T47D (cell line): ENCODE measurements around the gene MAGI2.

Source experiments
- DNase-seq, 2 experiments: peaks; one replicate each; pipeline versions ENCODE4 v3.0.0 to v3.0.0-alpha.2; 2011 to 2012; ENCODE audit warnings: low read depth in 1 of 2, low spot score in 1 of 2
- JUND ChIP-seq: IDR thresholded peaks from 2 replicates; pipeline ENCODE4 v1.6.1; 2012; ENCODE audit warnings: low read depth
- in situ Hi-C: cut with HindIII; loops from 2 replicates; pipeline ENCODE4 v1.10.0; 2016; ENCODE audit warnings: low sequenced_read_pairs, low pct_unique_long_range_greater_than_20kb

The MAGI2 gene

DNA sequence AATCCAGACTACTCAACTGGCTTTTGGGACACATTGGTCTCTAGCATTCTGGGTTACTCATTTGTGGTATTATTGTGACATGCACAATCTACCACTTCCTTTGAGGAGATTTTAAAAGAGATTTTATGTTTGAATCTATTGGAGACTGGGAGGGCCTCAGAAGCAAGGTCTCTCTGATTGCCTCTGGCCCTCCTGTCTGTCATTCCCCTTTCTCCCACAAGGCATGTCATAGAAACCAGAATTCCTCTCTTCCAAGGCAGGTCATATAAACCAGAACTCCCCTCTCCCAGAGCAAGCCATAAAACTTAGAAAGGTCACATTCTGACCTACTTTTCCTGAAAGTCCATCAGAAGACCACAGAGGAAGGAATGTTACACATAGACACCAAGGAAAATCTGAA is 877.2 kb downstream of the MAGI2 start:
- in situ Hi-C loops = no loop called here
- no peak for DNase-seq
- no peak for TF ChIP-seq JUND

DNA sequence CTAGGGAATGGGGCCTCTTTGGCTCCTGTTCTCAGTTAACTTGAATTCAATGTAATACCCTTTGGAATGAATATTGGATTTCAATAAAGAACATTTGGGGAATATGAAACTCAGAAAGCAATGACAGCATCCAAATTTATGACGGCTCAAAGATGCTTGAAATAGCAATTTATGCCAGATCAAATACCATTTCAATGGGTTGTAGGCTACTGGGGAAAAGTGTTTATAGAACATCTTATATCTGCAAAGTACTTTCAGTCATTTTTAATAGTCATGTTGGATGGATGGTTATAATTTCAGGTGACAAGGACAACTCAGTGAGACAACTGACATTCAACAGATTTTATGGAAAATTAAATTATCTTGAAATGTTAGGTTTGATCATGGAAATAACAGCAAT is 882.2 kb downstream of the MAGI2 start:
- no peak for TF ChIP-seq JUND
- DNase-seq = no peak
- in situ Hi-C loops = no loop called here

DNA sequence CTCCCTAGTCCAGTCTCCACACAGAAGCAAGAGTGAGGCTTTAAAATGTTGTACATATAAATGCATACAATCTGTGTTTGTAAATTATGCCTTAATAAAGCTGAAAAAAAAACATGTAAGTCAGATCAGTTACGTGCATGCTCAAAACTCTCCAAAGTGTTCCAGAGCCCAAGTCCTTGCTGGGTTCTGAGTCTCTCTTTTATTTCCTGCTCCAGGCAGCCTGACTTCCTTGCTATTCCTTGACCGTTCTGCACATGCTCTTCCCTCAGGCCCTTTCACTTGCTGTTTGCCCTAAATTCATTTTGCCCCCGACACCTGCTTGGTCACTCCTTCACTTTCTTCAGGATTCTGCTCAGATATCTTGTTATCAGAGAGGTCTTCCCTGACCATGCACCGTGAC is 884.8 kb downstream of the MAGI2 start:
- in situ Hi-C loops = no loop called here
- DNase-seq = peak in 1 of 2 experiments; percentile 13
- TF ChIP-seq JUND = no peak

DNA sequence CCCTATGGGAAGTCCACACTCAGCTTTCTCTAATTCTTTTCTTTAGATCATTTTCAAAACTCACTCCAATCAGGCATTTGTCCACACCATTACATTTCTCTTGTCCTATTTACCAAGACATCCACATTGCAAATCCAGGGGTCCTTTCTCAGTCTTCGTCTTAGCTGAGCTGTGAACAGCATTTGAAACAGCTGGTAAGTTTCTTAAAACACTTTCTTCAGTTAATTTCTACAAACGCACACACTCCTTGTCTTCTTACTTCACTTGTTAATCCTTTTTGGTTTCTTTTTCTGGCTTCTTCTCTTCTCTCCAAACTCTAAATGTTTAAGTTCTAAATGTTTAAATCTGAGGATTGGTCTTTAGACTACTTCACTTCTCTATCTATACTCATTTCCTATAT is 885.6 kb downstream of the MAGI2 start:
- no peak for TF ChIP-seq JUND
- no peak for DNase-seq
- in situ Hi-C loops = no loop called here

DNA sequence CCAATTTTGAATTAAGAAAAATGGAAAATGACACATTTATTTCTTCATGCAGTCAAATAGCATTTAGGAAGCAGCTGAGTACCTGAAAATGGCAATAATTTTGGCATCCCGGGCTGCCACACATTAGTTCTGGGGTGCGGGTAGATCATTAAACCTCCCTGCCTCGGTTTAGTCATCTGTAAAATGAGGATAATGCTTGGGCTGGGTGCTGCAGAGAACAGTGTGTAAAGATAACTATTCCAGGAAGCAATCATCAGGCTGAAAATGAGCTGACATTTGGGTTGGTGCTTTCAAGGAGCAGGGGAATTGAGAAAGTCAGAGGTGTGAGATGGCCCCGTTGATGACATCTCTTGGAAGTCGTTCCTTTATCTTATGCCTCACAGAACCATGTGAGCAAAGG is 887.7 kb downstream of the MAGI2 start:
- in situ Hi-C loops = no loop called here
- no peak for TF ChIP-seq JUND
- DNase-seq = no peak

DNA sequence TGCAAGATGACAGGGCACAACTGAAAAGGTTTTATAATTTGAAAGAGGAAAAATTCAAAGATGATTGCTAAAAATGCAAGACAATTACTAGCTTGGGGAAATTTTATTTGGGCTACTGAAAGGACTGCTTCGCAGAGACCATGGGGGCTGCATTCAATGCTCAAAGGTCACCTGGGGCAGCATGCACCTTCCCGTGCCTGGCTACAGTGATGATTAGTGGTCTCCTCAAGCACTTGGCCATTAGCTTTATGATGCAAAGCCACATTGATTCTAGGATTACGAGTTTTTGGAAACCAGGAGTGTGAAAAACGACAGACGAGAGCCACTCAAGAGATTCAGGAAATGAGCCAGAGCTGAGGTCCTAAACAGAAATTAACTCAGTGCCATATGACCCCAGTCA is 890.3 kb downstream of the MAGI2 start:
- in situ Hi-C loops = no loop called here
- DNase-seq = no peak
- TF ChIP-seq JUND = no peak

DNA sequence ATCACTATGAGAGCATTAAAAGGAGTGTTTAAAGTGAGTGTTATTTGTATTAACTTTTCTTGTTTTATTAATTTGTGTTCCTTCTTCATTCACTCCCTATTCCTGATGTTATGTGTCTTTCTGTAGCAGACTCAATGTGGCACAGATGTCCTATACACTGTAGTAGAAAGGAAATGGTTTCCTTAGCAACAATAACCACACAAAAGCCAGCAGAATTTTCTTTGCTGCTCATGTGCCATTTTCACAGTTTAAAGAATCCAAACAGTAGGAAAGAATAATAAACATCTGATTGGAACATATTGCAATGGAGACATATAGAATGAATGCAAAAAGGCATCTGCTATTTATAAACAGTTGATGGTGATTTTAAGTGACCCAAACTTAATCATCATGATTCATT is 891.3 kb downstream of the MAGI2 start:
- no peak for DNase-seq
- TF ChIP-seq JUND = no peak
- in situ Hi-C loops = no loop called here

DNA sequence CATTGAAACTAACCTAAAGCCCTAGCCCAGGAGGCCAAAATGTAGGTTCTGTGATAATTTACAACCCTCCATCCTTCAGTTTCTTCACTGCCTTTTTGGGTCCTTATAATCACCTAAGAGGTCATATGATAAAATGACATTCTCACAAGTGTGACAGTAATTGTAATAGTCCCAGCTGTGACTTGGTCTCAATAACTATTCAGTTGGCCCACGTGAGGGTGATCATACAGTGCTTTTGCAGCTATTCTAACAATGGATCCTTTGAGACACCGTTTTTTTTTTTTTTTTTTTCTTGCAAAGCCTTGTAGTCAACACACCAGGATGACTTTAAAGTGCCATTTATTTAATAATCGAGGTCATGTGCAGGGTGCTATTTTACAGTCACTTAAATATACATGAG is 894.9 kb downstream of the MAGI2 start:
- in situ Hi-C loops = no loop called here
- no peak for TF ChIP-seq JUND
- DNase-seq = no peak

DNA sequence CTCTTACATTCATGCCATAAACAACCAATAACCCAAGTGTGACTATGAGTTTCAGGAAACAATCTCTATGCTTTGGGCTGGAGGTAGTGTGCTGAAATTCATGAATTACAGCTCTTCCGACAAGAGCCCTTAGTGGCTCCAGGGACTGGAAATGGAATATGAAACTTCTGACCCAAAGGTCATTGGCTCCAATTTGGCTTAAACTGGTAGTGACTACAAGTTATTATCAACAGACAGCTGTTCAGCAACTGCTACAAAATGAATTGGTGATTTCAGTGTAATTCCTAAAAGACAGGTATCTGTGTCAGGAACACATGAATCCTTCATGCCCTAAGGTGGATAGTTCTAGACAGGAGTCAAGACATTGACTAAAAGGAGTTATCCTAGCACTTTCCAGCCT is 909.5 kb downstream of the MAGI2 start:
- in situ Hi-C loops = no loop called here
- TF ChIP-seq JUND = no peak
- no peak for DNase-seq

DNA sequence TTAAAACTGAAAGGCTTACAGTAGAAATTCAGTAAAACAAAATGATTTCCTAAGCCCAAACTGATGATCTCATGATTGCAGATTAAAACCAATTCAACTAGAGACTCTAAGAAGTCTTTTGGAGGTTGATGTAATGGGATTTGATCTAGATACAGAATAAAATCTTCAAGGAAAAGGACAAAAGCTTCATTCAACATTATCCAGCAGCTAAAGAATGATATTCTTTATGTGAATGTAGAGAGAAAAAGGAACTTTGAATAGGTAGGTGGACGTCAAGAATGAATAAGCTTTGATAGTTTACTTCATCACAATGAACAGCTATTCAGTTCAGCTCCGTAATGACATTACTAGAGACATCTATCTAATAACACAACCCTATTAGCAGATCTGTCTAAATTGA is 910.5 kb downstream of the MAGI2 start:
- no peak for TF ChIP-seq JUND
- DNase-seq = no peak
- in situ Hi-C loops = no loop called here

DNA sequence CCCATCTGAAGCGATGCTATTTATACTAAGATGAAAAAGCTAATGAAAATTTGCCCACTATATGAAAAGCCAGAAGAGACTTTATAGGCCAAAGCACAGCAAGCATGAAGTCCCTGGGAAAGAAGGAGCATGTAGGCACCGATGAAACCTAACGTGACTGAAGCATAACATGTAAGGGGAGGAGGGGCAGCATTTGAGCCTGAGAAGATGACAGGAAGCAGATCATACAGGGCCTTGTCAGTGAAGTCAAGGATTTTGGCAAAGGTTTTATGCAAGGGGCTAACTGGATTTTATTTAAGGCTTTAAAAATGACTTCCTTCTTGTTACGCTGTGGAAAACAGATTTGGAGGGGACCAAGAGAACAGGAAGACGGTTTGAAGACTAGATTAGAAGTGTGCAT is 910.9 kb downstream of the MAGI2 start:
- no peak for TF ChIP-seq JUND
- no peak for DNase-seq
- in situ Hi-C loops = no loop called here

DNA sequence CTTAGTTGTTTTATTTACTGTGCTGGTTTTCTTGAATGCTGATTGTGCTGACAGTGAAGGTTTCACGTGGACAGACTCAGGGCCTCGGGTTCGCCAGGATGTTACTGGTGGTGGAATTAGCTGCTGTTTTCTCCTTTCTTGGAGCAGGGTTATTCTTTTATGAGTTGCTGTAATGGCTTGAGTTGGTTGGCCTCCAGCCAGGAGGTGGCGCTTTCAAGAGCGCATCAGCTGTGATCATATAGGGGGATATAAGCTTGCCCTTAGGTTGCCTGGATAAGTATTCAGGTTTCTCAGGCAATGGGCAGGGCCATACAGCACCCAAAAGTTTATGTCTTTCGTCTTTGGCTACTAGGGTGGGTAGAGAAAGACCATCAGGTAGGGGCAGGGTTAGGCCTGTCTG is 913.6 kb downstream of the MAGI2 start:
- no peak for TF ChIP-seq JUND
- DNase-seq = no peak
- in situ Hi-C loops = no loop called here

DNA sequence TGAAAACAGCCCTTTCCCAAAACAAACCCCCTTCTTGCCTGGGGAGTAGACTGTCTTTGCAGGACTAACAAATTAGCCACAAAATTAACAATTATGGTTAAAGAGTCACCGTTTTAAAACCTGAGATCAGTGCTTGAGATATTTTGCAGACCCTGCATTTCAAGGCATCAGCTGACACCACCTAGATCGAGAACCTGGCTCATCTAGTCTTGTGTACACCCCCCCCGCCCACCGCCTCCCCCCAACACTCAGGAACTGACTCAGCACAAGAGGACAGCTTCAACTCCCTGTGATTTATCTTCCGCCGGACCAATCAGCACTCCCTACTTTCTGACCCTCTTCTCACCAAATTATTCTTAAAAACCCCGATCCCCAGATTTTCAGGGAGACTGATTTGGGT is 917.8 kb downstream of the MAGI2 start:
- DNase-seq = no peak
- in situ Hi-C loops = no loop called here
- TF ChIP-seq JUND = no peak

DNA sequence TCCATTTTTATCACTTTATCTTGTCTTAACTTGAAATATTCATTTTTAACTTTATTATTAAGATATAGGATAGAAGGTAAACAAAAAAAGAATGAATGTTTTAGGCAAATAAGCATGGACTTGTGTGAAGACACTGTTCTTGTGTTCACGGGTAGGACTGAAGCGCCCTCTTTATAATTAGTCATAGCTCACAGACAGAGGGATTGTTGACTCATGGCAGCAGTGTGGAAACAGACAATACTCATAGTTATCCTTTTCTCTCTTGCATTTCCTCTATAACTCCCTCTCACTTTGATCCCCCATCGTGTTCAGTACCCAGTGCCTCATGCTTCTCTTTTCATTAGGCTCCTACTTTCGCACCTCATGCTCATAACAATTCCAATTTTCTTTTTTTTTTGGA is 923.1 kb downstream of the MAGI2 start:
- in situ Hi-C loops = no loop called here
- DNase-seq = no peak
- no peak for TF ChIP-seq JUND

DNA sequence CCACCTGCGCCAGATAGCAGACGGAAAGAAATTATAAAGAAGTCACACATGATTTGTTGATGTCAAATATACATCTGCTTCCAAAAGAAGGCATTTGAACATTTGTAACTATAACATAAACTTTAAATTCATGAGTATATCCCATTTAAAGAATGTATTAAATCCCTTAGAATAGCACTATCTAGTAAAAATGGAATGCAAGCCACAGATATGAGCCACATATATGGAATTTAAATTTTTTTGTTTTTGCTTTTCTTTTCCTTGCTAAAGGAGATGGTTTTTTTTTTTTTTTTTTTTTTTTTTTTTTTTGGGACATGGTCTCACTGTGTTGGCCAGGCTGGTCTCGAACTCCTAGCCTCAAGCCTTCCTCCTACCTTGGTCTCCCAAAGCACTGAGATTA is 924.1 kb downstream of the MAGI2 start:
- in situ Hi-C loops = no loop called here

More for the DNA sequence above, 924.1 kb downstream of the MAGI2 start:
- DNase-seq = no peak
- no peak for TF ChIP-seq JUND
